Caco-2 (cell line): ENCODE measurements around the gene SCN1A. TPM values are rescaled to one million over a fixed set of nuclear protein-coding genes. Genes with fewer than 3 reads are reported as not detected.

ENCODE experiments used
- Bru-seq: library from RNA; stranded (reverse); fragments of 400-500 nt; gene quantifications from one replicate; lab custom pipeline; 2021; lab: Mats Ljungman, UMichigan
- BruChase-seq, 2 experiments: library from RNA; stranded (reverse); fragments of 400-500 nt; gene quantifications; one replicate each; lab custom pipeline; 2021; lab: Mats Ljungman, UMichigan
- BruUV-seq: library from RNA; stranded (reverse); fragments of 400-500 nt; replicated peaks from 2 replicates; lab custom pipeline; 2021; lab: Mats Ljungman, UMichigan
- CTCF ChIA-PET: fragments of 300-600 bp; sonication (Branson Sonifier 250); formaldehyde crosslinking; loops from one replicate; lab custom pipeline; 2022; ENCODE audit warnings: antibody characterized with exemption; lab: Charles Lee
- POLR2A ChIA-PET: fragments of 300-600 bp; sonication (Branson Sonifier 250); formaldehyde crosslinking; loops from one replicate; lab custom pipeline; 2022; ENCODE audit warnings: antibody characterized with exemption; lab: Charles Lee
- DNase-seq, 2 experiments: peaks; one replicate each; pipeline versions ENCODE4 v3.0.0 to v3.0.0-alpha.2; 2020 to 2022
- H3K27me3 ChIP-seq: replicated peaks from 2 replicates; pipeline ENCODE4 v1.6.0; 2011; ENCODE audit warnings: low read length; ENCODE audit not compliant: control insufficient read depth, insufficient read depth
- H3K36me3 ChIP-seq: 2 replicates; pipeline ENCODE4 v1.5.1; 2011; ENCODE audit warnings: low read length; ENCODE audit not compliant: control insufficient read depth, insufficient read depth
- H3K4me1 ChIP-seq: fragments of 250-450 bp; sonication (Bioruptor Pico); 2 replicates; pipeline ENCODE4 v1.5.1; 2020; ENCODE audit warnings: mild to moderate bottlenecking
- H3K4me3 ChIP-seq: 2 replicates; pipeline ENCODE4 v1.5.1; 2011; ENCODE audit warnings: low read depth, mild to moderate bottlenecking, control low read depth, low read length
- H3K9me3 ChIP-seq: fragments of 250-450 bp; sonication (Bioruptor Pico); 2 replicates; pipeline ENCODE4 v1.5.1; 2020; ENCODE audit warnings: mild to moderate bottlenecking, moderate library complexity
- H3K27ac Mint-ChIP-seq: one replicate; pipeline ENCODE4 v1.8.0; 2022; ENCODE audit warnings: mixed read lengths; ENCODE audit not compliant: unreplicated experiment
- H3K27me3 Mint-ChIP-seq: one replicate; pipeline ENCODE4 v1.8.0; 2022; ENCODE audit warnings: mixed read lengths; ENCODE audit not compliant: insufficient read depth, unreplicated experiment
- H3K36me3 Mint-ChIP-seq: one replicate; pipeline ENCODE4 v1.8.0; 2022; ENCODE audit warnings: mild to moderate bottlenecking, mixed read lengths; ENCODE audit not compliant: insufficient read depth, unreplicated experiment
- H3K4me1 Mint-ChIP-seq: one replicate; pipeline ENCODE4 v1.8.0; 2022; ENCODE audit warnings: low read depth, mixed read lengths; ENCODE audit not compliant: unreplicated experiment
- H3K4me3 Mint-ChIP-seq: one replicate; pipeline ENCODE4 v1.8.0; 2022; ENCODE audit warnings: mild to moderate bottlenecking, moderate library complexity, mixed read lengths; ENCODE audit not compliant: unreplicated experiment
- H3K9me3 Mint-ChIP-seq: one replicate; pipeline ENCODE4 v1.8.0; 2022; ENCODE audit warnings: mixed read lengths; ENCODE audit not compliant: unreplicated experiment
- CTCF ChIP-seq, 2 experiments: fragments of 200-600 bp in 1 of 2; IDR thresholded peaks; 1 replicate in 1 of 2; 2 replicates in 1 of 2; pipeline versions ENCODE4 v1.5.1 to v1.8.0; 2011 to 2022; ENCODE audit warnings: antibody characterized with exemption in 1 of 2, control low read depth in 1 of 2, inconsistent platforms in 1 of 2, low read depth in 1 of 2, low read length in 1 of 2, mild to moderate bottlenecking in 1 of 2, moderate library complexity in 1 of 2; ENCODE audit not compliant: insufficient read depth in 1 of 2, severe bottlenecking in 1 of 2, unreplicated experiment in 1 of 2
- intact Hi-C: fragments of 100-400 bp; cut with micrococcal nuclease; formaldehyde crosslinking; loops from one replicate; pipeline ENCODE4 v1.10.0; 2022; ENCODE audit not compliant: unreplicated experiment
- long read RNA-seq: library from polyadenylated mRNA; stranded (forward); transcript quantifications from one replicate; pipeline ENCODE4 v2.0.0, GENCODE V29; 2022
- total RNA-seq: library from RNA; stranded (reverse); gene quantifications from 2 replicates; pipeline ENCODE4 v1.2.3, GENCODE V29; 2022

The SCN1A gene
- total RNA-seq (not detected in 2 replicates), Bru-seq, nascent RNA (percentile 5 among the genes with signal in this experiment), BruChase-seq, experiment 1, labeled RNA remaining after a 2-hour chase (percentile 7 among the genes with signal in this experiment), BruChase-seq, experiment 2, labeled RNA remaining after a 6-hour chase (percentile 9 among the genes with signal in this experiment)
- long read RNA-seq: 0 reads

DNA sequence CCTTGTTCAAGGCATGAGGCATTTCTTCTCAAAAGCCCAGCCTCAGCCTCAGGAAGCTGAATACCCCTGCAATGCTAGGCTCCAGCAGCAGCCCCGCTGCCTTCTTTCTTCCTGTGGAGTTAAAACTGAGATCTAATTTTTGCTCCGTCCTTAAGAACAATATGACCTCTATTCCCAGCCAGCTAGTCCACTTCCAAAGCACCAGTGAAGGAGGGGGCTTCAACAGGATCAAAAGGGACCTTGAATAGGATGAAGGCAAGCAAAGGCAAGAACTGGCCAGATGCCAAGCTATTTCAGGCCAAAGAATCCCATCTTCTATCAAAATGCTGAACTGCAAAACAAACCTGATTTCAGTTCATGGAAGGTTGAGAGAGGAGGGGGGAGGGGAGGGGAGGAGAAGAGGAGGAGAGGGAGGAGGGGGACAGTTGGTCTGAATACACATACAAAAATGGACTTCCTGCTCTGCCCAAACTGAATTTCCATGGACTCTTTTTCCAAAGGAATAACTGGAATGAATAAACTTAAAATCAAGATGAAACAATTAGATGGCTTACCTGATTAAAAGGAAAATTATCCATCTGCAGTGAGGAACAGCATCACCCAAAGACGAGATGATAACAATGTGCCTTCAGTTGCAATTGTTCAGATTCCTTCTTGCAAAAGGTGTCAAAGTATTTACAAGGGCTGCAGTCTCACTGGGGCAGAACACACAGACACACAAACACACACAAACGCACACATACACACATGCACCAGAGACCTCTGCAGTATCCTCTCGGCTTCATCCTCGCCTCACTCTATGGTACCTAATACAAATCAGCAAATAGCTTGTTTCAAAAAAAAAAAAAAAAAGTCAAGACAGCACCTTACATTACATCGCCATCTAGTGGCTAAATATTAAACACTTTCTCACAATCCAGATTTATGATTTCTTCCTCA is at the start of gene SCN1A:
TSS of gene SCN1A (minus strand) at position 804 of the 939 bp plus-strand sequence. CDS start 54,399 bp downstream, outside the sequence.
- no peaks in the 10 kb centered on the region for H3K9me3 ChIP-seq
- BruUV-seq: no TSS peak
- no peak within 1 kb of the TSS for H3K4me3 ChIP-seq
- Mint-ChIP-seq H3K9me3 (no peaks in the 10 kb centered on the region), H3K27ac (no peak within 1 kb of the TSS), H3K4me3 (no peak within 1 kb of the TSS), H3K4me1 (no peaks in the 10 kb centered on the region), H3K27me3 (peaks cover 6% of the 10 kb centered on the region), H3K36me3 (no peaks in the 10 kb centered on the region)
- H3K36me3 ChIP-seq: no peaks in the 10 kb centered on the region
- no peaks in the 10 kb centered on the region for H3K4me1 ChIP-seq
- no peaks in the 10 kb centered on the region; the same call in 1 of the 2 replicates for H3K27me3 ChIP-seq
- ChIA-PET CTCF (interaction anchor here (0.5 to 1.5 kb wide), 10 partner anchors 16 to 1135 kb away, joined by 3 to 11 read pairs (median 4); partner anchors contain the start of genes GALNT3 and TTC21B), POLR2A (no interaction called here)
- peak in 1 of 2 experiments; percentile 32 for DNase-seq
- intact Hi-C loops: loop anchor here (1.0 kb wide), 3 partner anchors 54 to 173 kb away; no protein-coding TSS in a partner anchor
- peak; percentile 53 to 55 for TF ChIP-seq CTCF (IDR thresholded peaks at IDR 0.05; ENCODE audit: insufficient read depth in 1 of 2, low read depth in 1 of 2, low read length in 1 of 2, severe bottlenecking in 1 of 2, unreplicated experiment in 1 of 2)

DNA sequence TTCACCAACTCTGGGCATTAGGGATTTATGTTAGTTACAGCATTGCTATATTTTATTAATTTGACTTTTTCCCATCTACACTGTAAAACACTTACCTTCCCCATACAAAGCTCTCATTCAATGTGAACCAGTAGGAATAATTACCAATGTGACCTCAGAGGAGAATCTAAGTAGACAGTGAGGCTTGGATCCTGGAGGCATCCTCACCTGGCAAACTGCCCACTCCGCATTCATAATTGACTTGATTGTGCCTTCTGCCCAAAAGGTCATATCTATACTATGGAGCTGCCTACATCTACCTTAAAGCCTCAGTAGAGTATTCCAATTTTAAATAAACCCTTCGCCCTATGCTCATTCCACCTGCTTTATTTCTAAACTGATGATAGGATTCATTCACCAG is 45.4 kb upstream of the SCN1A start:
- Mint-ChIP-seq H3K4me3 (no peak overlapping the region), H3K27ac (no peak overlapping the region), H3K27me3 (no peaks in the 10 kb centered on the region), H3K4me1 (no peaks in the 10 kb centered on the region), H3K36me3 (no peaks in the 10 kb centered on the region), H3K9me3 (no peaks in the 10 kb centered on the region)
- Histone ChIP-seq H3K4me3 (no peak overlapping the region), H3K36me3 (no peaks in the 10 kb centered on the region), H3K4me1 (no peaks in the 10 kb centered on the region), H3K27me3 (no peaks in the 10 kb centered on the region), H3K9me3 (no peaks in the 10 kb centered on the region)
- no TSS peak for BruUV-seq
- CTCF ChIA-PET: no interaction called here
- POLR2A ChIA-PET: no interaction called here
- intact Hi-C loops: no loop called here
- no peak for DNase-seq
- TF ChIP-seq CTCF (IDR thresholded peaks at IDR 0.05; ENCODE audit: insufficient read depth in 1 of 2, low read depth in 1 of 2, low read length in 1 of 2, severe bottlenecking in 1 of 2, unreplicated experiment in 1 of 2): no peak

- Mint-ChIP-seq H3K4me1 (no peaks in the 10 kb centered on the region), H3K27me3 (no peaks in the 10 kb centered on the region), H3K9me3 (no peaks in the 10 kb centered on the region), H3K27ac (no peak overlapping the region), H3K4me3 (no peak overlapping the region), H3K36me3 (no peaks in the 10 kb centered on the region)
- intact Hi-C loops: no loop called here
- H3K9me3 ChIP-seq: no peaks in the 10 kb centered on the region
- CTCF ChIA-PET: no interaction called here
- BruUV-seq: no TSS peak
- no peak for TF ChIP-seq CTCF (IDR thresholded peaks at IDR 0.05; ENCODE audit: insufficient read depth in 1 of 2, low read depth in 1 of 2, low read length in 1 of 2, severe bottlenecking in 1 of 2, unreplicated experiment in 1 of 2)
- POLR2A ChIA-PET: no interaction called here
- DNase-seq: no peak
- H3K27me3 ChIP-seq: no peaks in the 10 kb centered on the region
- no peaks in the 10 kb centered on the region for H3K4me1 ChIP-seq
- no peak overlapping the region for H3K4me3 ChIP-seq
- no peaks in the 10 kb centered on the region for H3K36me3 ChIP-seq
These were observed 43.4 kb upstream of the SCN1A start for GRCh38 chr2:166171216-166171615.
